ENCODE results near the gene NUDT17.

The NUDT17 gene

GRCh38 chr1:145891587-145892485 is 46.4 kb downstream of the NUDT17 start:
- peak; percentile 100 for DNase-seq (ENCODE audit: low read depth)

- DNase-seq (ENCODE audit: low read depth): peak; percentile 85
These were observed 47.2 kb downstream of the NUDT17 start for GRCh38 chr1:145892486-145893087.

- DNase-seq (ENCODE audit: low read depth): no peak
These were observed 48.1 kb downstream of the NUDT17 start for GRCh38 chr1:145893306-145894055.

- DNase-seq (ENCODE audit: low read depth): no peak
These were observed 50.0 kb downstream of the NUDT17 start for GRCh38 chr1:145895471-145895870.

- no peak for DNase-seq (ENCODE audit: low read depth)
These were observed 52.5 kb downstream of the NUDT17 start for GRCh38 chr1:145897969-145898368.
